K562 (cell line): Measurements from ENCODE around the gene PRDM16. TPM values are rescaled to one million over a fixed set of nuclear protein-coding genes. Genes with fewer than 3 reads are reported as not detected.

Experiments used
- ARID1B ChIP-seq: fragments of 450-650 bp; IDR thresholded peaks from 2 replicates; pipeline ENCODE4 v1.6.1; 2016; ENCODE audit warnings: antibody characterized with exemption, mild to moderate bottlenecking, inconsistent platforms
- DACH1 ChIP-seq: fragments of 450-650 bp; IDR thresholded peaks from 2 replicates; pipeline ENCODE4 v1.6.1; 2018; ENCODE audit not compliant: partially characterized antibody
- HEY1 ChIP-seq: fragments of 250-450 bp; sonication (Bioruptor Pico); IDR thresholded peaks from 2 replicates; pipeline ENCODE4 v1.5.0; 2020; ENCODE audit warnings: mild to moderate bottlenecking, moderate library complexity, borderline replicate concordance
- NONO ChIP-seq, 2 experiments: fragments of 200-400 bp in 1 of 2; fragments of 450-650 bp in 1 of 2; formaldehyde crosslinking in 1 of 2; IDR thresholded peaks; 2 replicates each; pipeline ENCODE4 v1.6.1; 2017; ENCODE audit warnings: low read depth in 2 of 2, mild to moderate bottlenecking in 2 of 2, moderate library complexity in 2 of 2, low read length in 1 of 2
- PHF20 ChIP-seq: fragments of 450-650 bp; IDR thresholded peaks from 2 replicates; pipeline ENCODE4 v1.6.1; 2018; ENCODE audit not compliant: partially characterized antibody
- SREBF1 ChIP-seq: fragments of 150-350 bp; IDR thresholded peaks from 2 replicates; pipeline ENCODE4 v1.6.1; 2014; ENCODE audit warnings: antibody characterized with exemption, low read depth, low read length, borderline replicate concordance
- SRSF7 ChIP-seq: fragments of 200-400 bp; formaldehyde crosslinking; optimal IDR thresholded peaks from 2 replicates; pipeline ENCODE3; 2017; ENCODE audit warnings: mild to moderate bottlenecking, low read depth, low read length
- ZNF24 ChIP-seq: fragments of 450-650 bp; IDR thresholded peaks from 2 replicates; pipeline ENCODE4 v1.6.1; 2016
- ZNF274 ChIP-seq: IDR thresholded peaks from 2 replicates; pipeline ENCODE4 v1.6.1; 2011; ENCODE audit warnings: low read depth, mild to moderate bottlenecking, low read length, moderate library complexity, borderline replicate concordance
- ZSCAN32 ChIP-seq: fragments of 450-650 bp; formaldehyde crosslinking; IDR thresholded peaks from 2 replicates; pipeline ENCODE4 v1.4.0; 2020; ENCODE audit warnings: mild to moderate bottlenecking, moderate library complexity
- polyA plus RNA-seq, 8 experiments: library from polyadenylated mRNA; depleted of rRNA in 4 of 8; stranded (reverse) in 5 of 8; unstranded in 3 of 8; fragments of >200 nt; fragmentation: Nextera tagmentation in 2 of 8; fragmentation: Illumina TruSeq in 1 of 8; extraction: Ambion mirVana in 2 of 8; extraction: Trizol in 1 of 8; gene quantifications; 2 replicates each; pipeline versions ENCODE4 v1.2.1 to v1.2.3, GENCODE V29; 2011 to 2014; ENCODE audit warnings: inconsistent platforms in 1 of 8, missing spikeins in 1 of 8
- total RNA-seq, 7 experiments: library from RNA; depleted of rRNA in 6 of 7; stranded (reverse); fragments of >200 nt in 6 of 7; fragmentation: Illumina TruSeq in 2 of 7; extraction: Trizol in 2 of 7; gene quantifications; 2 replicates each; pipeline versions ENCODE4 v1.2.1 to v1.2.3, GENCODE V29; 2011 to 2021; ENCODE audit warnings: low replicate concordance in 1 of 7
- TF ChIP-seq, protein P1 (sequence below): fragments of 450-650 bp; IDR thresholded peaks from 2 replicates; pipeline ENCODE4 v1.6.1; 2016; ENCODE audit warnings: low read depth

The PRDM16 gene
- total and polyA plus RNA-seq, 9 of the 15 experiments (the other 6 are each of a cell fraction or from before 2014, with no cell fraction given), result 0.10 to 0.27 TPM; not detected in 7

DNA sequence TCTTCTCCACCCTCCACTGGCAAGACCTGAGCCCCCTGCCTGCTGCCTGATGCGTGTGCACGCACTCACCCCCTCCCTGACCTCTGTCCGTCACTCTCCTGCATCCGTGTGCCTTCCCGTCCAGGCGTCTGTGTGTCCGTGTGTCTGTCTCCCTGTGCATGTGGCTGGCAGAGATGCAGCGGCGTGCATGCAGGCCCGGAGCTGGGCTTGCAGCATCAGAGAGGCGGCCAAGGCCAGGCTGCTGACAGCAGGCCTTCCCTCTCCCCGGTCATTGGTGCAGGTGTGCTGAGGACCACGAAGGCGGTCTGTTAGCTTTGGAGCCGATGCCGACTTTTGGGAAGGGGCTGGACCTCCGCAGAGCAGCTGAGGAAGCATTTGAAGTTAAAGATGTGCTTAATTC is 362.7 kb downstream of the PRDM16 start (continued):
- TF ChIP-seq, protein P1, sequence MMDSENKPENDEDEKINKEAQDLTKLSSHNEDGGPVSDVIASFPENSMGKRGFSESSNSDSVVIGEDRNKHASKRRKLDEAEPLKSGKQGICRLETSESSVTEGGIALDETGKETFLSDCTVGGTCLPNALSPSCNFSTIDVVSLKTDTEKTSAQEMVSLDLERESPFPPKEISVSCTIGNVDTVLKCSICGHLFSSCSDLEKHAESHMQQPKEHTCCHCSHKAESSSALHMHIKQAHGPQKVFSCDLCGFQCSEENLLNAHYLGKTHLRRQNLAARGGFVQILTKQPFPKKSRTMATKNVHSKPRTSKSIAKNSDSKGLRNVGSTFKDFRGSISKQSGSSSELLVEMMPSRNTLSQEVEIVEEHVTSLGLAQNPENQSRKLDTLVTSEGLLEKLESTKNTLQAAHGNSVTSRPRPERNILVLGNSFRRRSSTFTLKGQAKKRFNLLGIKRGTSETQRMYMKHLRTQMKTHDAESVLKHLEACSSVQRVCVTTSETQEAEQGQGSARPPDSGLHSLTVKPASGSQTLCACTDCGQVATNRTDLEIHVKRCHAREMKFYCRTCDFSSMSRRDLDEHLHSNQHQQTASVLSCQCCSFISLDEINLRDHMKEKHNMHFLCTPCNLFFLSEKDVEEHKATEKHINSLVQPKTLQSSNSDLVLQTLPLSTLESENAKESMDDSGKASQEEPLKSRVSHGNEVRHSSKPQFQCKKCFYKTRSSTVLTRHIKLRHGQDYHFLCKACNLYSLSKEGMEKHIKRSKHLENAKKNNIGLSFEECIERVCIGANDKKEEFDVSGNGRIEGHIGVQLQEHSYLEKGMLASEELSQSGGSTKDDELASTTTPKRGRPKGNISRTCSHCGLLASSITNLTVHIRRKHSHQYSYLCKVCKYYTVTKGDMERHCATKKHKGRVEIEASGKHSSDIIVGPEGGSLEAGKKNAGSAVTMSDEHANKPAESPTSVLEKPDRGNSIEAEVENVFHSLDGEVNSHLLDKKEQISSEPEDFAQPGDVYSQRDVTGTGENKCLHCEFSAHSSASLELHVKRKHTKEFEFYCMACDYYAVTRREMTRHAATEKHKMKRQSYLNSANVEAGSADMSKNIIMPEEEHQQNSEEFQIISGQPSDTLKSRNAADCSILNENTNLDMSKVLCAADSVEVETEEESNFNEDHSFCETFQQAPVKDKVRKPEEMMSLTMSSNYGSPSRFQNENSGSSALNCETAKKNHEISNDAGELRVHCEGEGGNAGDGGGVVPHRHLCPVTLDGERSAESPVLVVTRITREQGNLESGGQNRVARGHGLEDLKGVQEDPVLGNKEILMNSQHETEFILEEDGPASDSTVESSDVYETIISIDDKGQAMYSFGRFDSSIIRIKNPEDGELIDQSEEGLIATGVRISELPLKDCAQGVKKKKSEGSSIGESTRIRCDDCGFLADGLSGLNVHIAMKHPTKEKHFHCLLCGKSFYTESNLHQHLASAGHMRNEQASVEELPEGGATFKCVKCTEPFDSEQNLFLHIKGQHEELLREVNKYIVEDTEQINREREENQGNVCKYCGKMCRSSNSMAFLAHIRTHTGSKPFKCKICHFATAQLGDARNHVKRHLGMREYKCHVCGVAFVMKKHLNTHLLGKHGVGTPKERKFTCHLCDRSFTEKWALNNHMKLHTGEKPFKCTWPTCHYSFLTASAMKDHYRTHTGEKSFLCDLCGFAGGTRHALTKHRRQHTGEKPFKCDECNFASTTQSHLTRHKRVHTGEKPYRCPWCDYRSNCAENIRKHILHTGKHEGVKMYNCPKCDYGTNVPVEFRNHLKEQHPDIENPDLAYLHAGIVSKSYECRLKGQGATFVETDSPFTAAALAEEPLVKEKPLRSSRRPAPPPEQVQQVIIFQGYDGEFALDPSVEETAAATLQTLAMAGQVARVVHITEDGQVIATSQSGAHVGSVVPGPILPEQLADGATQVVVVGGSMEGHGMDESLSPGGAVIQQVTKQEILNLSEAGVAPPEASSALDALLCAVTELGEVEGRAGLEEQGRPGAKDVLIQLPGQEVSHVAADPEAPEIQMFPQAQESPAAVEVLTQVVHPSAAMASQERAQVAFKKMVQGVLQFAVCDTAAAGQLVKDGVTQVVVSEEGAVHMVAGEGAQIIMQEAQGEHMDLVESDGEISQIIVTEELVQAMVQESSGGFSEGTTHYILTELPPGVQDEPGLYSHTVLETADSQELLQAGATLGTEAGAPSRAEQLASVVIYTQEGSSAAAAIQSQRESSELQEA, result no peak
- TF ChIP-seq PHF20 (no peak), NONO (IDR thresholded peaks at IDR 0.05; ENCODE audit: low read depth in 2 of 2, low read length in 1 of 2) (no peak), ZNF24 (no peak), HEY1 (CRISPR knock-in tag) (no peak), ZSCAN32 (CRISPR knock-in tag) (no peak), ZNF274 (no peak), SRSF7 (no peak), SREBF1 (no peak), DACH1 (no peak), ARID1B (no peak)
